ENCODE results near the gene ATG16L2.

DNA sequence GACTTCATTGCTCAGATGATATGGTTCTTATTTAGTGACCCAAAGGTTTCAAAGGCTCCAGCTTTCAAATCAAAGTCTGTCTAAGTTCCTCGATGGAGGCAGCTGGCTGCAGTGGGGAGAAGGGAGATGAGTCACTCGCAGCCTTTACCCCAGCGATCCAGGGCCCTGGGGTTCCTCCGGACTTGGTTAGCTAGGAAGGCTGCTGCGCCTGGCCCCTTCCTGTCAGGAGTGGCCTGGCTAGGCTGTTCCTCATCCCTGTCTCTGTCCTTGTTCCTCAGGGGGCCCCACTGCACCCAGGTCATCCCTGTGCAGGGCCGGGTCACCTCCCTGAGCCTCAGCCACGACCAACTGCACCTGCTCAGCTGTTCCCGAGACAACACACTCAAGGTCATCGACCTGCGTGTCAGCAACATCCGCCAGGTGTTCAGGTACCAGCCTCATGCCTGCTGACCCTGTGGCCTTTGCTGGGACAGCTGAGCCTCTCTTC is 13.9 kb downstream of the ATG16L2 start:
- TF ChIP-seq ZNF274 (IDR thresholded peaks at IDR 0.05; ENCODE audit: low read depth, low read length) (no peak), YY1 (IDR thresholded peaks at IDR 0.05; ENCODE audit: insufficient read depth, insufficient read length) (no peak), SUZ12 (IDR thresholded peaks at IDR 0.05; ENCODE audit: extremely low read depth, insufficient read depth, insufficient read length) (no peak)
